A673 (cell line): Measurements from ENCODE around the gene HOXA5. TPM values are rescaled to one million over a fixed set of nuclear protein-coding genes. Genes with fewer than 3 reads are reported as not detected.

Experiments
- BruUV-seq: library from RNA; stranded (reverse); fragments of 400-500 nt; replicated peaks from 2 replicates; lab custom pipeline; 2021; lab: Mats Ljungman, UMichigan
- CTCF ChIA-PET: fragments of 300-600 bp; sonication (Branson Sonifier 250); formaldehyde crosslinking; loops from one replicate; lab custom pipeline; 2022; ENCODE audit warnings: antibody characterized with exemption; lab: Charles Lee
- POLR2A ChIA-PET: fragments of 300-600 bp; sonication (Branson Sonifier 250); formaldehyde crosslinking; loops from one replicate; lab custom pipeline; 2022; ENCODE audit warnings: antibody characterized with exemption; ENCODE audit not compliant: low non-redundant PET; lab: Charles Lee
- DNase-seq: peaks from one replicate; pipeline ENCODE4 v3.0.0-alpha.2; 2015; ENCODE audit warnings: low spot score
- H3K27ac ChIP-seq: fragments of 200-600 bp; sonication (generic); 2 replicates; pipeline ENCODE4 v1.5.1; 2016; ENCODE audit warnings: mixed run types, low read depth, mild to moderate bottlenecking, mixed read lengths, antibody characterized with exemption, low read length; ENCODE audit not compliant: poor library complexity, severe bottlenecking
- H3K27me3 ChIP-seq: fragments of 200-600 bp; sonication (generic); replicated peaks from 2 replicates; pipeline ENCODE4 v1.6.1; 2017; ENCODE audit warnings: mixed run types, low read depth, mild to moderate bottlenecking, mixed read lengths, antibody characterized with exemption, low read length; ENCODE audit not compliant: insufficient read depth, poor library complexity
- H3K36me3 ChIP-seq: fragments of 200-600 bp; sonication (generic); 2 replicates; pipeline ENCODE4 v1.6.1; 2016; ENCODE audit warnings: mixed run types, mild to moderate bottlenecking, mixed read lengths, antibody characterized with exemption, low read length; ENCODE audit not compliant: insufficient read depth, poor library complexity, severe bottlenecking
- H3K4me1 ChIP-seq: fragments of 200-600 bp; sonication (generic); 2 replicates; pipeline ENCODE4 v1.6.1; 2017; ENCODE audit warnings: mixed run types, mild to moderate bottlenecking, mixed read lengths, antibody characterized with exemption, low read length; ENCODE audit not compliant: insufficient read depth, poor library complexity, severe bottlenecking
- H3K4me3 ChIP-seq: fragments of 200-600 bp; sonication (generic); 2 replicates; pipeline ENCODE4 v1.5.1; 2016; ENCODE audit warnings: low read depth, mixed run types, mild to moderate bottlenecking, mixed read lengths, low read length; ENCODE audit not compliant: poor library complexity, severe bottlenecking
- H3K9me3 ChIP-seq: fragments of 200-600 bp; sonication (generic); 2 replicates; pipeline ENCODE4 v1.6.1; 2016; ENCODE audit warnings: mixed run types, low read depth, mild to moderate bottlenecking, mixed read lengths, antibody characterized with exemption, low read length; ENCODE audit not compliant: poor library complexity, severe bottlenecking
- CTCF ChIP-seq: fragments of 300-800, 200-600 bp; sonication (generic); conservative IDR thresholded peaks from 2 replicates; pipeline ENCODE4 v1.5.1; 2017; ENCODE audit warnings: low read depth, mild to moderate bottlenecking, antibody characterized with exemption, low read length, moderate library complexity, mixed read lengths
- EZH2 ChIP-seq: fragments of 200-600 bp; sonication (generic); IDR thresholded peaks from 2 replicates; pipeline ENCODE4 v1.6.1; 2017; ENCODE audit warnings: borderline replicate concordance, low read depth, mild to moderate bottlenecking, mixed read lengths, antibody characterized with exemption, low read length; ENCODE audit not compliant: poor library complexity, severe bottlenecking
- intact Hi-C: fragments of 100-400 bp; cut with micrococcal nuclease; formaldehyde crosslinking; loops from one replicate; pipeline ENCODE4 v1.10.0; 2022; ENCODE audit not compliant: unreplicated experiment
- total RNA-seq: library from RNA; stranded (reverse); gene quantifications from 2 replicates; pipeline ENCODE4 v1.2.3, GENCODE V29; 2021

The HOXA5 gene
- total RNA-seq, 1 experiment from 2014 or later = not detected

DNA sequence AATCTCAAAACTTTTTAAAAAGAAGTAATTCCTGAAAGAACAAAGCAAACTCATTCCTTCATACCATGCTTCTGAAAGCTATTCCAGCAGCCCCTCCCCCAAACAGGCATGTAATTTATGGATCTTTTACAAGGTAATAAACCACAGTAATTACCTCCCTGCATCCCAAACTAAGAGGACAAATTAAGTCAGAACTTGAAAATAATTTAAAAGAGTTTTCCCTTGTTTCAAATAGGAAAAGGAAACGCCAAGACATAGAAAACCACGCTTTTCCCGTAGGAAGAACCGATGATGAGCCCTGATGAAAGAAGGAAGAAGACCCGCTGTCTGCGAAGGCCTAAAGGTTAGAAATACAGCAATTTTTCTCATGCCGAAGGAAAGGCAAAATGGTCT, 21.8 kb downstream of the HOXA5 start:
- Histone ChIP-seq H3K27ac (no peak overlapping the region), H3K4me1 (no peaks in the 10 kb centered on the region), H3K4me3 (no peak overlapping the region), H3K36me3 (no peaks in the 10 kb centered on the region), H3K9me3 (no peaks in the 10 kb centered on the region), H3K27me3 (peaks cover 100% of the 10 kb centered on the region)
- intact Hi-C loops = no loop called here
- POLR2A ChIA-PET = no interaction called here
- TF ChIP-seq EZH2 (no peak), CTCF (no peak)
- CTCF ChIA-PET = no interaction called here
- no TSS peak for BruUV-seq
- DNase-seq = no peak

DNA sequence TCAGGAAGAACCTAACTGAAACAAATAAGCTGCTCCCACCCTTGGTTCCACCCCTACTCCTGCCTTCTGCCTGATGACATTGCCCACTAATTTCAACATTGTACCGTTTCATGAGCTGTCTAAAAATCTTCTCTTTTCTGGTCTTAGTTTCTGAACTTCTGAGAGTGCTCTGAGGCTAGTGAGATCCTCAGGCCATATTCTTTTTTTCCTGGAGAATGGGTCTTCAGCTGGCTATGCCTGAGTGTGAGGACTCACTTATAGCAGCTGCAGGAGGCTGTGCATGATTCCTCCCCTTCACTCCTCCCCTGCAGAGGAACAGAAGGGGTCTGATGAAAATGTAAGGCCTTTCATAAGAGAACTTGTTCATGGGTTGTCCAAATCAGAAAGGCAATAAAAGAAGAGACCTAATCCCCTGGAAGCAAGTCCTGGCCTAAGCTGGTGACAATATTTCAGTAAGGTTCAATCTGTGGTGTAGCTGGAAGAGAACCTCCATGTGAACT, 24.0 kb downstream of the HOXA5 start:
- H3K27me3 ChIP-seq = peaks cover 100% of the 10 kb centered on the region
- CTCF ChIA-PET = no interaction called here
- H3K27ac ChIP-seq = no peak overlapping the region
- H3K4me3 ChIP-seq = no peak overlapping the region
- no peaks in the 10 kb centered on the region for H3K36me3 ChIP-seq
- POLR2A ChIA-PET = no interaction called here
- no TSS peak for BruUV-seq
- DNase-seq = no peak
- TF ChIP-seq CTCF (no peak), EZH2 (no peak)
- intact Hi-C loops = no loop called here
- no peaks in the 10 kb centered on the region for H3K9me3 ChIP-seq
- no peaks in the 10 kb centered on the region for H3K4me1 ChIP-seq

DNA sequence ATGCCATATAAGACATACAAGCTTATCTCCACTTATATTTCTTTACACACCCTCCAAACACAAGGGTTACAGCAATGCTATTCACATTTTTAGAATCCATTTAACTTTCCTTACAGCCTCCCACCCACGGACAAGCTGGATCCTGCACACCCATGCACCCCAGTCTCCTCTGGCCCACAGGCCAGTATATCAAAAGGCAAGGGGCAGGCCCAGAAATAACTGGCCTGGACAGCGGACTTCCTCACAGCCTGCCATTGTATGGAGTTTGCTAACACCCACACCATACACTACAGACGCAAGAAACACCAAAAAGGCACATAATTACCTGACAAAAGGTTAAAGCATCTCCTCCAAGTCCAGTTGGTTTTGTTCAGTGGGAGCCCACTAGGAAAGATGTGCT, 24.9 kb downstream of the HOXA5 start:
- intact Hi-C loops = no loop called here
- TF ChIP-seq CTCF = no peak
- no peak for TF ChIP-seq EZH2
- no TSS peak for BruUV-seq
- no peak for DNase-seq
- ChIA-PET POLR2A (no interaction called here), CTCF (no interaction called here)
- Histone ChIP-seq H3K36me3 (no peaks in the 10 kb centered on the region), H3K4me3 (no peak overlapping the region), H3K9me3 (no peaks in the 10 kb centered on the region), H3K4me1 (no peaks in the 10 kb centered on the region), H3K27ac (no peak overlapping the region), H3K27me3 (peaks cover 97% of the 10 kb centered on the region)
